Smooth muscle cell (in vitro differentiated cells): ENCODE results near the gene GLI1. TPM values are rescaled to one million over a fixed set of nuclear protein-coding genes. Genes with fewer than 3 reads are reported as not detected.

ENCODE experiments used
- DNase-seq: peaks from one replicate; lab custom pipeline; 2025; ENCODE audit not compliant: unreplicated experiment; lab: John Stamatoyannopoulos, UW
- H2AFZ ChIP-seq: fragments of 200-600 bp; sonication (generic); 2 replicates; pipeline ENCODE4 v1.6.0; 2016; ENCODE audit warnings: antibody characterized with exemption, low read depth, mild to moderate bottlenecking
- H3F3A ChIP-seq: fragments of 200-600 bp; sonication (generic); 2 replicates; pipeline ENCODE4 v1.6.0; 2017; ENCODE audit warnings: antibody characterized with exemption, low read depth
- H3K27ac ChIP-seq: fragments of 200-600 bp; sonication (generic); 2 replicates; pipeline ENCODE4 v1.5.1; 2016; ENCODE audit warnings: low read depth, mild to moderate bottlenecking
- H3K27me3 ChIP-seq: fragments of 200-600 bp; sonication (generic); 2 replicates; pipeline ENCODE4 v1.6.1; 2016; ENCODE audit warnings: low read depth, mild to moderate bottlenecking
- H3K36me3 ChIP-seq: fragments of 200-600 bp; sonication (generic); 2 replicates; pipeline ENCODE4 v1.5.1; 2016; ENCODE audit warnings: low read depth
- H3K4me1 ChIP-seq: fragments of 200-600 bp; sonication (generic); 2 replicates; pipeline ENCODE4 v1.5.1; 2016; ENCODE audit warnings: low read depth
- H3K4me2 ChIP-seq: fragments of 200-600 bp; sonication (generic); 2 replicates; pipeline ENCODE4 v1.6.0; 2016; ENCODE audit warnings: mild to moderate bottlenecking
- H3K4me3 ChIP-seq: fragments of 200-600 bp; sonication (generic); 2 replicates; pipeline ENCODE4 v1.5.1; 2016; ENCODE audit warnings: mild to moderate bottlenecking
- H3K79me2 ChIP-seq: fragments of 200-600 bp; sonication (generic); 2 replicates; pipeline ENCODE4 v1.6.0; 2016; ENCODE audit warnings: low read depth, mild to moderate bottlenecking
- H3K9ac ChIP-seq: fragments of 200-600 bp; sonication (generic); 2 replicates; pipeline ENCODE4 v1.6.0; 2016; ENCODE audit warnings: low read depth
- H3K9me3 ChIP-seq: fragments of 200-600 bp; sonication (generic); replicated peaks from 2 replicates; pipeline ENCODE4 v1.5.1; 2016; ENCODE audit warnings: low read depth
- H4K20me1 ChIP-seq: fragments of 200-600 bp; sonication (generic); 2 replicates; pipeline ENCODE4 v1.6.0; 2016; ENCODE audit warnings: low read depth
- WGBS: methylation state at CpG from one replicate; pipeline ENCODE4 v1.1.7; 2016; ENCODE audit warnings: low lambda C conversion rate; 5-methylcytosine and 5-hydroxymethylcytosine counted together
- polyA plus RNA-seq: library from polyadenylated mRNA; unstranded; fragments of >200 nt; fragmentation: Nextera tagmentation; extraction: Ambion mirVana; gene quantifications from 2 replicates; pipeline ENCODE4 v1.2.1, GENCODE V29; 2016
- total RNA-seq: library from RNA; depleted of rRNA; stranded (reverse); fragments of >200 nt; gene quantifications from 2 replicates; pipeline ENCODE4 v1.2.3, GENCODE V29; 2014
- TF ChIP-seq, protein P1 (sequence below): fragments of 200-600 bp; sonication (generic); IDR thresholded peaks from 2 replicates; pipeline ENCODE4 v1.5.1; 2017; ENCODE audit warnings: borderline replicate concordance, mild to moderate bottlenecking, antibody characterized with exemption; ENCODE audit not compliant: insufficient read depth, poor library complexity, severe bottlenecking

Gene GLI1
- total and polyA plus RNA-seq, 2 experiments from 2014 or later: 0.50 to 1.4 TPM

DNA sequence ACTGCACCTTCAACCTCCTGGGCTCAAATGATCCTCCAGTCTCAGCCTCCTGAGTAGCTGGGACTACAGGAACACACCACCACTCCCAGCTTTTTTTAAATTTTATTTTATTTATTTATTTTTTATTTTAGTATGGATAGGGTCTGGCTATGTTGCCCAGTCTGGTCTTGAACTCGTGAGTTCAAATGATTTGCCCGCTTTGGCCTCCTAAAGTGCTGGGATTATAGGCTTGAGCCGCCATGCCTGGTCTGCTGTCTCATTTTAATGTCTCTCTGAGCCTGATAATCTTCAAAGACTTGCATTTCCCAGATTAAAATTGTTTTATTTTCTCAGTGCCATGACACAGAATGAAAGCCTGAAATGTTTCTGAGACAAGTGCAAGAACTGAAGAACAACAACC lies 26.2 kb upstream of the GLI1 start:
- Histone ChIP-seq H3K27me3 (no peaks in the 10 kb centered on the region), H3K79me2 (peaks cover 14% of the 10 kb centered on the region), H3K27ac (no peak overlapping the region), H4K20me1 (no peaks in the 10 kb centered on the region), H3K9me3 (no peaks in the 10 kb centered on the region), H3K36me3 (no peaks in the 10 kb centered on the region), H3K4me2 (no peak overlapping the region), H3K4me1 (peaks cover 11% of the 10 kb centered on the region), H3K9ac (no peak overlapping the region), H3F3A (no peaks in the 10 kb centered on the region), H3K4me3 (no peak overlapping the region), H2AFZ (no peak overlapping the region)
- 64% methylated on average over 3 of the region's 3 CpGs for WGBS
- DNase-seq: no peak
- TF ChIP-seq, protein P1, sequence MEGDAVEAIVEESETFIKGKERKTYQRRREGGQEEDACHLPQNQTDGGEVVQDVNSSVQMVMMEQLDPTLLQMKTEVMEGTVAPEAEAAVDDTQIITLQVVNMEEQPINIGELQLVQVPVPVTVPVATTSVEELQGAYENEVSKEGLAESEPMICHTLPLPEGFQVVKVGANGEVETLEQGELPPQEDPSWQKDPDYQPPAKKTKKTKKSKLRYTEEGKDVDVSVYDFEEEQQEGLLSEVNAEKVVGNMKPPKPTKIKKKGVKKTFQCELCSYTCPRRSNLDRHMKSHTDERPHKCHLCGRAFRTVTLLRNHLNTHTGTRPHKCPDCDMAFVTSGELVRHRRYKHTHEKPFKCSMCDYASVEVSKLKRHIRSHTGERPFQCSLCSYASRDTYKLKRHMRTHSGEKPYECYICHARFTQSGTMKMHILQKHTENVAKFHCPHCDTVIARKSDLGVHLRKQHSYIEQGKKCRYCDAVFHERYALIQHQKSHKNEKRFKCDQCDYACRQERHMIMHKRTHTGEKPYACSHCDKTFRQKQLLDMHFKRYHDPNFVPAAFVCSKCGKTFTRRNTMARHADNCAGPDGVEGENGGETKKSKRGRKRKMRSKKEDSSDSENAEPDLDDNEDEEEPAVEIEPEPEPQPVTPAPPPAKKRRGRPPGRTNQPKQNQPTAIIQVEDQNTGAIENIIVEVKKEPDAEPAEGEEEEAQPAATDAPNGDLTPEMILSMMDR: no peak

GRCh38 chr12:57434517-57435223 lies 24.9 kb upstream of the GLI1 start, which contains the start of gene INHBC:
INHBC (plus strand) TSS chr12:57434784; CDS start chr12:57434887, 103 bp downstream.
- Histone ChIP-seq H2AFZ (no peak within 1 kb of the TSS), H3K79me2 (peaks cover 3% of the 10 kb centered on the region), H3K27ac (no peak within 1 kb of the TSS), H3K9ac (no peak within 1 kb of the TSS), H3K9me3 (no peaks in the 10 kb centered on the region), H3K27me3 (no peaks in the 10 kb centered on the region), H3K4me2 (no peak within 1 kb of the TSS), H3K4me1 (peaks cover 7% of the 10 kb centered on the region), H3F3A (no peaks in the 10 kb centered on the region), H3K4me3 (no peak within 1 kb of the TSS), H4K20me1 (no peaks in the 10 kb centered on the region), H3K36me3 (no peaks in the 10 kb centered on the region)
- WGBS: 87% methylated on average over 8 of the region's 8 CpGs
- TF ChIP-seq, protein P1: no peak
- no peak for DNase-seq

DNA sequence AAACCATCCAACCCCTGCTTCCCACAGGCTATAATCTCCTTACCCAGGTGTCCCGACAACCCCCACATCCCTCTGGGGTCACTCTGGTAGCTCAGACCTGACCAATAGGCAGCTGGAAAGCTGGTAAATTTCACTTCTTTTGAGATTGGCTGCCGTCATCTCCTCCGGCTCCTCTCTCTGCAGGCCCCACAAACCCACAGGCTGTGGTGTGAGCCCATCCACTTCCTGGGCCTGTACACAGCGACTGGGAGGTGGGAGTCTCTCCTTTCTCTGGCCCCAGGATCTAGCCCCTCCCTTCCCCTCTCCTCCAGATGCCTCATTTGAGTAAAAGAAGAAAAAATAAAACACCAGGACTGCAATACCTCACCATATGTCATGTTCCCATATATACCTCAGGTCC lies 24.3 kb upstream of the GLI1 start:
- no peaks in the 10 kb centered on the region for H3K79me2 ChIP-seq
- H2AFZ ChIP-seq: no peak overlapping the region
- no peaks in the 10 kb centered on the region for H3K27me3 ChIP-seq
- no peak overlapping the region for H3K9ac ChIP-seq
- no peaks in the 10 kb centered on the region for H3K9me3 ChIP-seq
- H3K4me1 ChIP-seq: peaks cover 6% of the 10 kb centered on the region
- WGBS: 81% methylated on average over 4 of the region's 4 CpGs
- TF ChIP-seq, protein P1: no peak
- no peak overlapping the region for H3K4me2 ChIP-seq
- no peak overlapping the region for H3K4me3 ChIP-seq
- H3K36me3 ChIP-seq: no peaks in the 10 kb centered on the region
- DNase-seq: no peak
- no peaks in the 10 kb centered on the region for H4K20me1 ChIP-seq
- no peak overlapping the region for H3K27ac ChIP-seq
- no peaks in the 10 kb centered on the region for H3F3A ChIP-seq

- TF ChIP-seq, protein P1: no peak
- Histone ChIP-seq H3K4me3 (no peak overlapping the region), H3K4me1 (no peaks in the 10 kb centered on the region), H2AFZ (no peak overlapping the region), H3K27me3 (no peaks in the 10 kb centered on the region), H4K20me1 (no peaks in the 10 kb centered on the region), H3K4me2 (no peak overlapping the region), H3K36me3 (no peaks in the 10 kb centered on the region), H3K27ac (no peak overlapping the region), H3K79me2 (no peaks in the 10 kb centered on the region), H3K9ac (no peak overlapping the region), H3F3A (no peaks in the 10 kb centered on the region), H3K9me3 (no peaks in the 10 kb centered on the region)
- WGBS: 95% methylated on average over 1 of the region's 1 CpG
- DNase-seq: no peak
Measured at GRCh38 chr12:57438400-57438799, 21.2 kb upstream of the GLI1 start.
